ENCODE results near the gene OGDHL.
"Not testable (repeated sequence)": the region's sequence is repeated elsewhere in the genome, so short reads cannot be mapped to it uniquely, and the experiment has no call there.

Gene OGDHL

DNA sequence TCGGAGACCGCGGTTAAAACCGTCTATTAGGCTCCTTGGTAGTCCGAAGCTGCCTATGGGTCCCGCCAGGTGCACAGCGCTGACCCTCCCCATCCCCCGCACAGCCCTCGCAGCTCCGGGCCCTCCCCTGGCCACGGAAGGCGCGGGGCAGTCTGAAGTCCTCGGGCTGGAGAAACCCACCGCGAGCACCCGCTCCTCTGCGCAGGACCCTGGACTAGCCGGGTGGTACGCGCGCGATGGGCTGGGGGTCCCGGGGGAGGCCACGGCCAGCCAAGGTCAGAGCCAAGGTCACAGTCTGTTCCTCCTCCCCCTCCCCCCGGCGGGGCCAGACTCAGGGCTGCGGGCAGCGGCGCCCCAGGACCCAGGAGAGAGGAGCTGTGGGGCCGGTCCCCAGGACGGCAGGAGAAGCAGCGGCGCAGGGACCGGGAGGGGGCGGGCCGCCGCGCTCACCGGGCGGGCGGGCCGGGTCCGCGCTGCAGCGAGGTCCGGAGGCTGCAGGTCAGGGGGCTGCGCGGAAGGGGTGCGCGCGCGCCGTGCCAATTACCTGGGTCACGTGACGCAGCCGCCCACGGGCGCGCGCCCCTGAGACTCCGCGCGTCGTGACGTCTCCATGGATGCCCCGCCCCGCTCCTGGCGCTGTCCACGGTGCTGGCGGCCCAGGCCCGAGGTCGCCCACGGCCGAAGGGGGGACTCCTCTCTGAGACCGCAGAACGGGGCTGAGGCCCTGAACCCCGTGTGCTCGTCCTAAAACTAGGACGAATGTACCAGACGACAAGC lies at the start of gene OGDHL:
Gene OGDHL (minus strand): TSS at position 535 of the 777 bp plus-strand sequence. CDS start 3,731 bp downstream, outside the sequence.
- DNase-seq (ENCODE audit: low read depth) = no peak

DNA sequence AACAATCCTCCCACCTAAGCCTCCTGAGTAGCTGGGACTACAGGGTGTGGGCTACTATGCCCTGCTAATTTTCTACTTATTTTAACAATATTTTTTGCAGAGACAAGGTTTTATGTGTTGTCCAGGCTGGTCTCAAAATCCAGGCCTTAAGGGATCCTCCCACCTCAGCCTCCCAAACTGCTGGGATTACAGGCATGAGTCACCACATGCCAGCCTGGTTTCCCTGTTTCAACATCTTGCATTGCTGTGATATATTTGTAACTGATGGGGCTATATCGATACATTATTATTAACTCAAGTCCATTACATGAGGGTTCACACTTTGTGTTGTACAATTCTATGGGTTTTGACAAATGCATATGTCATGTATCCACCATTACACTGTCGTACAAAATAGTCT lies 41.9 kb upstream of the OGDHL start:
- no peak for DNase-seq (ENCODE audit: low read depth)

DNA sequence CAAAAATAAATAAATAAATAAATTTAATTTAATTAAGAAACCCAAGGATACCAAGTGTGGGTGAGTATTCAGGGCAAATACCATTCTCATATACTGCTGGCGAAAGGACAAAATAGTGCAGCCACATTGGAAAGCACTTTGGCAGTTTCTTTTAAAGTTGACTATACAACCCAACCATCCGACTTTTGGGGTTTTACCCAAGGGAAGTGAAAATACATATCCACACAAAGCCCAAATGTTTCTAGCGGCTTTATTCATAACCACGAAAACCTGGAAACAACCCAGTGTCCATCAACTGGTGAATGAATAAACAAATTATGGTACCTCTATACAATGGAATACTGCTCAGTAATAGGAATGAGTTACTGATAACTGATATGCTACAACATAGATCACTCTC lies 36.2 kb upstream of the OGDHL start:
- DNase-seq (ENCODE audit: low read depth) = no peak

DNA sequence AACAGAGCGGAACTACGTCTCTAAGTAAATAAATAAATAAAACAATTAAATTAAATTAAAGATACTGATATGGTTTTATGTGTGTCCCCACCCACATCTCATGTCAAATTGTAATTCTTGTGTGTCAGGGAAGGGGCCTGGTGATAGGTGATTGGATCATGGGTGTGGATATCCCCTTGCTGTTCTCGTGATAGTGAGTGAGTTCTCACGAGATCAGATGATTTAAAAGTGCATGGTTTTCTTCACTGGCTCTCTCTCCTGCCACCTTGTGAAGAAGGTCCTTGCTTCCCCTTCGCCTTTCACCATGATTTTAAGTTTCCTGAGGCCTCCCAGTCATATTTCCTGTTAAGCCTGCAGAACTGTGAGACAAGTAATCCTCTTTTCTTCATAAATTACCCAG lies 29.0 kb upstream of the OGDHL start:
- no peak for DNase-seq (ENCODE audit: low read depth)

DNA sequence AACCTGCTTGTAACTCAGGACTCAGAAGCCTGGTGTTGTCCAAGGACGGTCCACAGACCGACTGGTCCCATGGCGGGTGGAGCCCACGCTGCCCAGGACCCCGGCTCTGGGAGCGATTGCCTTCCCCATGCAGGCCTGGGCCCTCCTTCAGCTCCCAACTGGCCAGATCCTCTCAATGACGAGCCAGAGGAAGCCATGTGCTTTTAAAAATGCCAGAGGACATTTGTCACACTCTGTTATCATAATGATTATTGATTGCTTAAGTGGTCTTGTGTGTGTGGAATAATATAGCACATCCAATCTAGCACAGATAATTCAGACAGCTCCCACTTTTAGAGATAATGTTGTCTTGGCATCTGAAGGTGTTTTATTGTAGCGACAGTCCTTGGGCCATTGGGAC lies 22.6 kb upstream of the OGDHL start:
- DNase-seq (ENCODE audit: low read depth) = no peak

DNA sequence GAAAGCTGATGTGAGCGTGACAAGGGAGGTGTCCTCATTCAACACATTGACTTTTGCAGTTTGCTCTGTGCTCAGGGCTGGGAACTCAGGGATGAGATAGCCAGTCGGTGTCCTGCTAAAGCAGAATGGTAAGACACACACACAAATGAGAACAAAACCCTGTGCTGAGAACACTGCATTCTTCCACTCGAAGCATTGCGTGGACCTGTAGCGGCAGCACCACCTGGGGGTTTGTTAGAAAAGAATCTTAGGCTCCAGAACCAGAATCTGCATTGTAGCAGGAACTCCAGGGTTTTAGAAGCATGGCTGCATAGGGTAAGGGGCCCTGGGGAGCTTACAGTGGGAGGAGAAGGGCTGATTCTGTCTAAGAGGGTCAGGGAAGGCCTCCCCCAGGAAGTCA lies 21.5 kb upstream of the OGDHL start:
- no peak for DNase-seq (ENCODE audit: low read depth)

DNA sequence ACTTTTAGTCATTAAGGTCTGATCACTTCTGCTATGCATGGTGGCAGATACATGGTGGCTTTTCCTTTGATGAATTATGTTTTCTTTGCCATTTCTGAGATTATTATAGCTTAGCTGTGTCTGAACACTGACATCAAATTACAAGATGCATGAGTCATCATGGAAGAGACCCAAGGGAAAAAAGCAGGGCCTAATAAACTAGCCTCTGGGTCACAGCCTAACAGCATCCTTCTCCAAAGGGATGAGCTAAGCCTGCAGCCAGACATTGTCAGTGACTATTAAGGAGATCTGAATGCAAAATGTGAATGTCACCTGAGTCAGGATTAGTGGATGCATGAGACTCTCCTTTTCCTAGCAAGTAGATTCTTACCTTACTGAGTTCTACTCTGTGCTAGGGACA lies 19.1 kb upstream of the OGDHL start:
- DNase-seq (ENCODE audit: low read depth) = no peak

DNA sequence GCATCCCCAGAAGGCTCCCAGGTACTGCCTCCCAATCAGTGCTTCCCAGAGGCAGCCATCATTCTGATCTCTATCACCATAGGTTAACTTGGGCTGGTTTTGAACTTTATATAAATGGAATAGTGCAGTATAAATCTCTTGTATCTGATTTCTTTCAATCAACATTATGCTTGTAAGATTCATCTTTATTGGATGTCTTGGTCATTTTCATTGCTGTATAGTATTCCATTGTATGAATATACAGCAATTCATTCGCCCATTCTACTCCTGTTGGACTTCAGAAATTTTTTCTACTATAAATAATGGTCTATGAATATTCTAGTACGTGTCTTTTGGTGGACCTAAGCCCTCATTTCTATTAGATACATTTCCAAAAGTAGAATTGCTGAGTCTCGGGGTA lies 16.1 kb upstream of the OGDHL start:
- DNase-seq (ENCODE audit: low read depth) = no peak

DNA sequence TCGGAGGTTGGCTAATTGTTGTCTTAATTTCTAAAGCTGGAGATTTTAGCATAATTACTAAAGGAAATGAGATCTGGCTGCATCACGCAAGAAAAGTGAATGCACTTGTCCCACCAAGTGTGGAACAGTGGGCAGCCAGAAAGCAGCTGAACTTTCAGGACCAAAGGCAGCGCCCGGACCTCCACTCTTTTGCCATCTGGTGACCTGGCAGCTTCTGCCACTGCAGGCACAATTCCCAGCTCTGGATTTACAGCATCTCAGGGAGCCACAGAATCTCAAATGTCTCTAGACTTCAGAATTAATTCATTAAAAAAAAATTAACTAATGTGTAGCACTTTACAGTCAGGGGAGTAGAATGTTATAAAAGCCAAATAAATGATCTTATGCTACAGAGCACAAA lies 14.7 kb upstream of the OGDHL start:
- no peak for DNase-seq (ENCODE audit: low read depth)

DNA sequence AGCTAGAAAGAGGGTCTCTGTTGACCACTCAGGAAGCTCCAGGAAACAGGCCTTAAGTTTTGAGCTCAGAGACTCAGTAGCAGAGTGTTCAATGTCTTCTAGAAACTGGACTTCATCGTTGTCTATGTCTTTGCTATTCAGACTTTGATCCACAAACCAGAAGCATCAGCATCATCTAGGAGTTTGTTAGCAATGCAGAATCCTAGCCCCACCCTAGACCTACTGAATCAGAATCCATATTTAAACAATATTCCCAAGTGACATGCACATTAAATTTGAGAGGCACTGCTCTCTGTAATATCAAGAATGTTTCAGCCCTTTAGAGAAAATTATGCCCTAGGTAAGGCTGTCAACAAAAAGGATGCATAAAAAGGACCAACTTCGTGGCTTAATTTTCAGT lies 12.9 kb upstream of the OGDHL start:
- no peak for DNase-seq (ENCODE audit: low read depth)

DNA sequence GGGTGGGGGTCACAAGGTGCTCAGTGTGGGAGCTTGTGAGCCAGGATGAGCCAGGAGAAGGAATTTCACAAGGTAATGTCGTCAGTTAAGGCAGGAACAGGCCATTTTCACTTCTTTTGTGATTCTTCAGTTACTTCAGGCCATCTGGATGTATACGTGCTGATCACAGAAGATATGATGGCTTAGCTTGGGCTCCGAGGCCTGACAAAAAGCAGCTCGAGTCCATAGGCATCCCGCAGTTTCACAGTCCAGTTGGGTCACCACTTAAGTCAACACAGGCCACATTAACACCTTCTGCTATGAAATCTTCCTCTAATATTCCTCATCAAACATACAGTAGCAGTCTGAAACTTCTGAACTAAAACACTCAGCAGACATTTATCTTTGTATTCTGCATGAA lies 10.8 kb upstream of the OGDHL start:
- DNase-seq (ENCODE audit: low read depth) = not testable (repeated sequence)

DNA sequence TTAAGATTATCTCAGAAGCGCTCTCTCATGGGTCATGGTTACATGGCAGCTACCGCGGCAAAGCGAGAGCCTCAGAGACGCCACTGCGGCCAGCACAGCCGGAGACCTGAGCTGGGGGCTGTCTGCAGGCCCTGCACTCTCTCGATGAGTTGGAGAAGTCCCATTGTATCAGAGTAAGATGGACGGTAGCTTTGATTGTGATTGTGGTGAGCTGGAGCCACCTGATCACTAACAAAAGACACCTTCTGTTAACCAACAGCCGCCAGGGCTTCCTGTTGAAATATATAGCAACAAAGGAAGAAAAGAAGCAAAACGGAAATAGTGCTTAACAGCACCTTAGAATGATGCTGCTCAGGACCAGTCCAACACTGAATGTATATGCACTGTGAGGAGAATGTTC lies 8.9 kb upstream of the OGDHL start:
- not testable (repeated sequence) for DNase-seq (ENCODE audit: low read depth)

DNA sequence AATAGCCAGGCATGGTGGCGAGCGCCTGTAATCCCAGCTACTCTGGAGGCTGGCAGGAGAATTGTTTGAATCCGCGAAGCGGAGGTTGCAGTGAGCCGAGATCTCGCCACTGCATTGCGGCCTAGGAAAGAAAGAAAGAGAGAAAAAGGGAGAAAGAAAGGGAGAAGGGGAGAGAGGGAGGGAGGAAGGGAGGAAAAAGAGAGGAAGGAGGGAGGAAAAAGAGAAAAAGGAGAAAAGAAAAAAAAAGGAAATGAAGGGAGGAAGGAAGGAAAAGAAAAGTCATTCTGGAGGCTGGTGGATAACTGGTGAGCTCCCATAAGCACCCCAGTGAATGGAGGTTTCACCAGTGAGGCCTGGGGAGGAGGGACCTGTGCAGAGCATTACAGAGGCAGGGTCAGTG lies 7.6 kb upstream of the OGDHL start:
- DNase-seq (ENCODE audit: low read depth) = no peak

DNA sequence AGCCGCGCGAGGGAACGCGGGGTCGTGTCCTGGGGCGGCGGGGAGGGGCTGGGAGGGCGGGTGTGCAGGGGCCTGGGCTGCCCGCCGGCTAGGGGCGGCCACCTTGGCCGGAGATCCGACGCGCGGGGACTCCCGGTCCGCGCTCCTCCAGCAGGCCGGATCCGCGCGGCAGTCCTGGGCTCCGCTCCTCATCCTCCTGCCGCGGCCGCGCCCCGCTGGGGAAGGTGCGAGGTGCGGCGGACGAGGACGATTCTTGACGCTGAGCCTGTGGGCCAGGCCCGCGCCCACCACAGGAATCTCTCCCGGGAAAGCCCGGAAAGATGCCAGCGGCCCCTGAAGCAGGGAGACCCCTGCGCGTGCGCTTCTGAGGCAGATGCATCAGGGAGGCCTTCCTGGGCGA lies 6.6 kb upstream of the OGDHL start:
- DNase-seq (ENCODE audit: low read depth) = no peak

DNA sequence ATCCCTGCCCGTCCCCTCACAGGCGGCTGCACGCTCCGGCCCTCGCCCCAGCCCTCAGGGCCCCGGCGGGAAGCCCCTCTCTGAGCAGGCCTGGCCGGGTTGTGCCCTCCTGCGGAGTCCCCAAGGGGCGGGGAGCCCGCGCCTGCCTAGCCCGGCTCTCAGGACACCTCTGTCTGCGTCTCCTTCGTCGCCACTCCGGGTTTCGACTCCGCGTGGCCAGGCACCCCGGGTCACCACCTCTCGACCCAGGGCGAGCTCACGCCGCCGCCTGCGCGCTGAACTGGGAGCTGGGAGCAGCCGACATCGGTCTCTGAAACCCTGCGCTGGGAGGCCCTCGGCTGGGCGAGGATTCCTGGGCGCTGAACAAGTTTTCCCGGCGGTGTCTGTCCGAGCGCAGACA lies 6.2 kb upstream of the OGDHL start:
- no peak for DNase-seq (ENCODE audit: low read depth)

DNA sequence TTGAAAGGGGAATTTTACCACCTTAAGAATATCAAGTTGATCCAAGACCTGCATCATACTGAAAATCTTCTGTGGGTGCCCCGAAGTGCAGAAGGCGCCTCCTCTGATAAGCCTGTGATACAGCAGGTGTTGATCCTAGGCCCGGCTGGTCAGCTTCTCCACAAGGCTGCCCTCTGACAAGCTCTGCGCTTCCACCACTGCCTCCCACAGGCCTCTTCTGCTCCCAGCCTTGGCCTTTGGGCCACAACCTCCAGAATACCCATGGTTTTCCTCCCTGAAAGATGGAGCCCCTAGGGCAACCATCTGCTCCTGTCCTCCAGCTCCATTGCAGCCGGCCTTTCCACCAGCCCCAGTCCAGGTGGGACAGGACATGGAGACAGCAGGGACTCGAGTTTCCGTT lies 5.6 kb upstream of the OGDHL start:
- DNase-seq (ENCODE audit: low read depth) = no peak

DNA sequence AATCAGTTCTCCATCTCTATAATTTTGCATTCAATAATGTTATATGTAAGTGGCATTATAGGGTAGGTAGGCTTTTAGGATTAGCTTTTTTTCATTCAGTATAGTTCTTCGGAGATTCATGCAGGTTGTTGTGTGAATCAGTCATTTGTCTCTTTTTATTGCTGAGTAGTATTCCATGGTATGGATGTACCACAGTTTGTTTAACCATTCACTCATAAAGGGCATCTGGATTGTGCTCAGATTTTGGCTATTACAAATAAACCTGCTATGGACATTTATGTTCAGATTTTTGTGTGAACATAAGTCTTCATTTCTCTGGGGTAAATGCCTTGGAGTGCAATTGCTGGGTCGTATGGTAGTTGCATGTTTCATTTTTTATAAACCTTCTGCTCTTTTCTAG lies 4.4 kb upstream of the OGDHL start:
- DNase-seq (ENCODE audit: low read depth) = no peak

DNA sequence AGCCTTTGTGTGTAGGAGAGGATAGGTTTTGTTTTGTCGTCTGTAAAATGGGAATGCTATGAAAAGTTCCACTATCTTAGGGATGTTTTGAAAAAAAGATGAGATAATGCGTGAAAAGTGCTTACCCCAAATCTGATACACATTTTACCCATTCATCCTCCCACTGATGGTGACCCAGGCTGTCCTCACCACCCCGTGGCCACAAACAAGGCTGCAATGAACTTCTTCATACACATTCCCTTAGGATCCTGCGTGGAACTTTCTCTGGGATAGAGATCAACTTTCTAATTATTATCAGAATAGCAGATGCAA lies 399 bp upstream of the OGDHL start:
- DNase-seq (ENCODE audit: low read depth) = no peak

DNA sequence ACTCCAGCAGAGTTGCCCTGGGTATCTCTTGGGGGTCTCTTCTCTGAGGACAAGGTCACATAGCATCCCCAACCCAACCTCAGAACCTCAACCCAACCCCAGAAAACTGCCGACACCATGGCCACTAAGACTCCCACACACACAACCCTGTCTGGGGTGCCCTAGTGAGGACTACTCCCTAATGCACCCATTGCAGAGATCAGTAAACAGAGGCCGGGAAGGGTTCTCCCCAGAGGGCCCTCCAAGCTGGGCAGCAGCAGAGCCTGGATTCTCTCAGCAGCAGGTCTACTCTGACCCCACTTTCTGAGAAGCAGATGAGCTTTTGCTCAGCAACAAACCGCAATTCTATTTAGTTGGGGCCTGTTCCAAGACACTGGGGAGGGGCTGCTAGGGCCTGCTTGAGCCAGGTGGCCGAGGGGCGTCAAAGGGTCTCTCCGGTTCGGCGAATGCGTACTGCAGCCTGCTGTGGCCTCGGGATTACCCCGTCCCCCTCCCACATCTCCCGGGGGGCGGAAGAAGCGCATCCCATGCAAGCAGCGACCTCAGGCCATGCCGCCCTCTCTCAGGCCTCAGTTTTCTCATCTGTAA lies 828 bp downstream of the OGDHL start:
- no peak for DNase-seq (ENCODE audit: low read depth)

DNA sequence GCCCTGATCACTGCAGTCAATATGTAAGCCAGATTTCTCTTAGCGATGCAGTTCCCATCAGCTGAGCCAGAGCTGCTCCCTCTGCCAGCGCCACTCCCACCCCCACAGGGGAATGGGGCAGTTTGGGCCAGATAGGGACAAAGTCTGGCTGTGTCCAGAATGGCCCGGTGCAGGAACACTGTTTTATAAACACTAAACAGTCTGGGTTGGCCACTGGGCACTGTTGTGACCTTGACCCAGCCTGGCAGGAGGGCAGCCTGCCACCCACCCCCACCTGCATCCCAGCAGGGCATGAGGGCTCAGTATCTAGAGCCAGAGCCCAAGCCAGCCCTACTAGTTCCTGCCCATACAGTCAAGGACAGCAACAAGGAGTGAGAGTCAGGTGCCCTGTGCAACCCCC lies 1.3 kb downstream of the OGDHL start:
- no peak for DNase-seq (ENCODE audit: low read depth)

DNA sequence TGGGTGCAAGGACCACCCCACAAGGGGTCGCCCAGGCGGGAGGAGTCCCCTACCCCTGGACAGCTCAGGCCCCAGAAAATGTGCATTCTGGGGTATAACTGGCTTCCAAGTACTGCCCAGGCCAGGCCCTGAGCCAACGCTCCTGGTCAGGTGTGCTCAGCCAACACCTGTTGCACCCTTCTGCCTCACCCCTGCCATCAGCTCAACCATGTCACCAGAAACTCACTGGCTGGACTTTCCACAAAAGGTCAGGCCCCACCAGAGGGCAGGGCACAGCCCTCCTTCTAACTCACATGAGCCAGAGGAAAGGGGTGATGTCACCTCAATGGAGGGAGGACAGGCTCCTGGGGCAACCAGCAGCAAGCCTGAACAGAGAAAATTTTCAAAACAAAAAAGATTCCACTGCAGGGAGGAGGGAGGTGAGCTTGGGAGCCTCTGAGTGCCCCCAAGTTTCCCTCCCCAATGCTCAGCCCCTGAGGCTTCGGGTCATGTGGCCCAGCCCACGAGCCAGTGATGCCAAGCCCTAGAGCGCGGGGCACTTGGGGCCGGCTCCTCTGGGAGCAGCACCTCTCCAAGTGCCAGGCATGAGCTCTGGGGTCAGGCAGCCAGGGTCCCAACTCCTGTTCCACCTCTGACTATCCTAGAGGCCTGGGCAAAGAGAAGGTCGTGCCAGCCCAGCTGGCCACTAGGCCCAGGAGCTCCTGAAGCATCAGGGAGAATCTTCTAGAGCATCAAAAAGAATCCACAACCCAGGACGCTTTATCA lies 2.2 kb downstream of the OGDHL start:
- no peak for DNase-seq (ENCODE audit: low read depth)

DNA sequence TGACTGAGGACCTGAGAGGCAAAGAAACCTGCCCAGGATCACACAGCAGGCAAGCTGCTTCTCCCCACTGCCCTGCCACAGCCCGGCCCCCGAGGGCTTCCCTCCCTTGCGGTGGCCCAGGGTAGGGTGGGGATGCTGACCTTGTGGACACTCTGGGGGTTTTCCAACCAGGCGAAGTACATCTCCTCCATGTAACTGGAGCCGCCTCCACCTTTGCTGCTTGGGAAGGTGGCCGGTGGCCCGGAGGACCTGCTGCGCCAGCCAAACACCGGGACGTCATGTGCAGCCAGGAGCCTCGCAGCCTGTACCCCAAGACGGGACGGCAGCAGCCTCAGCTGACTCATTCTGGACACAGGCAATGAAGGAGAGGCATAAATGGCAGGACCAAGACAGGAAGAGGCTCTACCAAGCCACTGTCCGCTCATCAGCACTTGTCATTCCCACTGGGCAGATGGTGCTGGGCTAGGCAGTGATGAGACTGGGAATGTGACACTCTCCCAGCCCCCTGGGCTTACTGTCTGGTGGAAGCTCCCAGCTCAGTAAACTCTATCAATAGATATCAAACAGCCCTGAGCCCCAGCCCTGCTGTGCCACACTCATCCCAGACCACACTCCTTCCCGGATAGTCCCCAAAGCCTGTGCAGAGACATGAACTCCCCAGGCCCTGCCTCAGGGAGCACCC lies 3.7 kb downstream of the OGDHL start:
- DNase-seq (ENCODE audit: low read depth) = no peak

DNA sequence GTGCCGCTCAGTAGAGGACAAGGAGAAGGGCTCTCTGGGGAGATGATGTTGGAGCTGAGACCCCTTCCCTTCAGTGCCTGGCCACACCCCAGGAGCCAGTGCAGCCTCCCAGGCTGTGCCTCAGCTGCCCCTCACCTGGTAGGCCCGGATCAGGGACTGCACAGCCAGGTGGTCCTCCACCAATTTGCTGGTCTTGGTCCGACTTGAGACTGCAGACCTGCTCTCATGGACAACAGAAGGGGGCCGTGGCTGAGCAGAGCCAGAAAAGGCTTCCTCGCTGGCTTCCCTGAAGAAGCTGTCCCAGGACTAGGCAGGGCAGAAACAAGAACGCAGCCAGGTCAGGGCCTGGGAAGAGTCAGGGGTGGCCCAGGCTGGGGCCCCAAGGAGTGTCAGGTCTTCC lies 5.5 kb downstream of the OGDHL start:
- DNase-seq (ENCODE audit: low read depth) = no peak
